ENCODE measurements around the gene DMD. TPM values are rescaled to one million over a fixed set of nuclear protein-coding genes. Genes with fewer than 3 reads are reported as not detected.

The DMD gene
- total RNA-seq, 2 donors from 2014 or later, result 19.6 to 24.9 TPM

DNA sequence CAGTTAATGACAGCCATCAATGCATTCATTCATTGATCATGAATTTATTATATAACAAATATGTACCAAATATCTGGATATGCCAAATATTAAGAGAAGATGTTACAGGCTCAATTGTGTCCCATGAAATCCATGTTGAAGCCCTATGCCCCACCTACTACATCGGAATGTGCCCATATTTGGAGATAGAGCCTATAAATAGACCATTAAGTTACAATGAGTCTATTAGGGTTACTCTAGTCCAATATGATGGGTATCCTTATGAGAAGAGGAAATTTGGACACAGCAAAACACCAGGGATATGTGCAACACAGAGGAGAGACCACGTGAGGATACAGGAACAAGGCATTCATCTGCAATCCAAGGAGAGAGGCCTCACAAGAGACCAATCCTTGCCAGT lies 634.5 kb downstream of the DMD start:
- no peaks in the 10 kb centered on the region for H3K36me3 ChIP-seq (ENCODE audit: control insufficient read depth, insufficient read depth, low read length)
- H3K27me3 Mint-ChIP-seq (ENCODE audit: insufficient read depth), result peaks cover 37% of the 10 kb centered on the region
- no peaks in the 10 kb centered on the region for H3K36me3 Mint-ChIP-seq (ENCODE audit: low read depth)
- H3K27ac Mint-ChIP-seq, result no peak overlapping the region
- H3K4me3 ChIP-seq (ENCODE audit: low read length), result no peak overlapping the region
- no peak overlapping the region for H3K4me3 Mint-ChIP-seq
- peaks cover 7% of the 10 kb centered on the region for H3K27me3 ChIP-seq (ENCODE audit: control insufficient read depth, insufficient read depth, low read length, poor library complexity, severe bottlenecking)
- H3K9ac ChIP-seq (ENCODE audit: extremely low read depth, low read length, poor library complexity, severe bottlenecking), result no peak overlapping the region
- TF ChIP-seq, protein P1, sequence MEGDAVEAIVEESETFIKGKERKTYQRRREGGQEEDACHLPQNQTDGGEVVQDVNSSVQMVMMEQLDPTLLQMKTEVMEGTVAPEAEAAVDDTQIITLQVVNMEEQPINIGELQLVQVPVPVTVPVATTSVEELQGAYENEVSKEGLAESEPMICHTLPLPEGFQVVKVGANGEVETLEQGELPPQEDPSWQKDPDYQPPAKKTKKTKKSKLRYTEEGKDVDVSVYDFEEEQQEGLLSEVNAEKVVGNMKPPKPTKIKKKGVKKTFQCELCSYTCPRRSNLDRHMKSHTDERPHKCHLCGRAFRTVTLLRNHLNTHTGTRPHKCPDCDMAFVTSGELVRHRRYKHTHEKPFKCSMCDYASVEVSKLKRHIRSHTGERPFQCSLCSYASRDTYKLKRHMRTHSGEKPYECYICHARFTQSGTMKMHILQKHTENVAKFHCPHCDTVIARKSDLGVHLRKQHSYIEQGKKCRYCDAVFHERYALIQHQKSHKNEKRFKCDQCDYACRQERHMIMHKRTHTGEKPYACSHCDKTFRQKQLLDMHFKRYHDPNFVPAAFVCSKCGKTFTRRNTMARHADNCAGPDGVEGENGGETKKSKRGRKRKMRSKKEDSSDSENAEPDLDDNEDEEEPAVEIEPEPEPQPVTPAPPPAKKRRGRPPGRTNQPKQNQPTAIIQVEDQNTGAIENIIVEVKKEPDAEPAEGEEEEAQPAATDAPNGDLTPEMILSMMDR (conservative IDR thresholded peaks at IDR 0.05), result no peak
- H3K27ac ChIP-seq (ENCODE audit: low read depth, low read length), result no peak overlapping the region
- H3K9me3 Mint-ChIP-seq, result no peaks in the 10 kb centered on the region
- no peaks in the 10 kb centered on the region for H3K4me1 Mint-ChIP-seq
- no peaks in the 10 kb centered on the region for H3K4me1 ChIP-seq (ENCODE audit: control insufficient read depth, insufficient read depth, low read length)
- 85 to 100% methylated on average over 1 to 2 of the region's 2 CpGs for WGBS, 2 experiments (ENCODE audit: insufficient coverage in 1 of 2, insufficient read length in 1 of 2)
- H3K9me3 ChIP-seq (ENCODE audit: control insufficient read depth, low read length), result no peaks in the 10 kb centered on the region
- DNase-seq, result no peak

DNA sequence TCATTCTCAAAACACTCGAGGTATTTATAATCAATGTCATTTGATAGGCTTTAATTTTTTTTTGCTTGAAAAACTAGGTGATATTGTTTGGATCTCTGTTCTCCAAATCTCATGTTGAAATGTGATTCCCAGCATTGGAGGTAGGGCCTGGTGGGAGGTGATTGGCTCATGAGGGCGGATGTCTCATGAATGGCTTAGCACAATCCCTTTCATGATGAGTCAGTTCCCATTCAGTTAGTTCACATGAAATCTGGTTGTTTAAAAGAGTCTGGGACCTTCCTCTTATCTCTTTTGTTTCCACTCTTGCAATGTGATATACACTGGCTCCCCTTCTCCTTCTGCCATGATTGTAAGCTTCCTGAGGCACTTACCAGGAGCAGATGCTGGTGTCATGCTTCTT lies 638.7 kb downstream of the DMD start:
- H3K27ac ChIP-seq (ENCODE audit: low read depth, low read length), result no peak overlapping the region
- no peaks in the 10 kb centered on the region for H3K4me1 ChIP-seq (ENCODE audit: control insufficient read depth, insufficient read depth, low read length)
- Mint-ChIP-seq H3K36me3 (ENCODE audit: low read depth) (no peaks in the 10 kb centered on the region), H3K4me3 (no peak overlapping the region), H3K27me3 (ENCODE audit: insufficient read depth) (peaks cover 2% of the 10 kb centered on the region), H3K27ac (no peak overlapping the region), H3K9me3 (no peaks in the 10 kb centered on the region), H3K4me1 (no peaks in the 10 kb centered on the region)
- no peaks in the 10 kb centered on the region for H3K36me3 ChIP-seq (ENCODE audit: control insufficient read depth, insufficient read depth, low read length)
- WGBS, 2 experiments (ENCODE audit: insufficient coverage in 1 of 2, insufficient read length in 1 of 2), result 94% methylated on average over 2 of the region's 2 CpGs; no CpG with 5 or more reads in 1 of the 2 experiments
- no peak for DNase-seq
- H3K9ac ChIP-seq (ENCODE audit: extremely low read depth, low read length, poor library complexity, severe bottlenecking), result no peak overlapping the region
- TF ChIP-seq, protein P1 (conservative IDR thresholded peaks at IDR 0.05), result no peak
- H3K27me3 ChIP-seq (ENCODE audit: control insufficient read depth, insufficient read depth, low read length, poor library complexity, severe bottlenecking), result no peaks in the 10 kb centered on the region
- no peaks in the 10 kb centered on the region for H3K9me3 ChIP-seq (ENCODE audit: control insufficient read depth, low read length)
- H3K4me3 ChIP-seq (ENCODE audit: low read length), result no peak overlapping the region

DNA sequence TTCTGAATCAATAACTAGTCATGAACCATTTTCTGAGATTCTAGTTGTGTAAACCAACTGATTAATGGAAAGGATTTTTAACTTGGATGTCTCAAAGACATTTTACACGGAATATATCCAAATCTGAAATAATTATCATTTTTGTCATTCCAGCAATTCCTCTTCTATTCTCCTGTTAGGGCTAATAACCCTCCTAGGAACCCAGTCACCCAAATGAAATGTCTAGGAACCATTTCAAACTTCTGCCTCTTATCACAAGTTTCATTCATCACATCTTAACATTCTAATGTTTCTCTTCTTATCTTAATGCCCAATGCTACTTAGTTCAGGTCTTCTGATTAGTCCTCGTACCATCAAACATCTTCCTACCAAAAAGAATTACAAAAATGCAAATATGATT lies 639.8 kb downstream of the DMD start:
- no peak overlapping the region for H3K4me3 ChIP-seq (ENCODE audit: low read length)
- no peak overlapping the region for H3K27ac ChIP-seq (ENCODE audit: low read depth, low read length)
- H3K27me3 ChIP-seq (ENCODE audit: control insufficient read depth, insufficient read depth, low read length, poor library complexity, severe bottlenecking), result no peaks in the 10 kb centered on the region
- no peaks in the 10 kb centered on the region for H3K36me3 ChIP-seq (ENCODE audit: control insufficient read depth, insufficient read depth, low read length)
- H3K4me1 ChIP-seq (ENCODE audit: control insufficient read depth, insufficient read depth, low read length), result no peaks in the 10 kb centered on the region
- WGBS, 2 experiments (ENCODE audit: insufficient coverage in 1 of 2, insufficient read length in 1 of 2), result 95% methylated on average over 2 of the region's 2 CpGs; no CpG with 5 or more reads in 1 of the 2 experiments
- no peak overlapping the region for H3K27ac Mint-ChIP-seq
- no peaks in the 10 kb centered on the region for H3K36me3 Mint-ChIP-seq (ENCODE audit: low read depth)
- H3K4me1 Mint-ChIP-seq, result peaks cover 1% of the 10 kb centered on the region
- no peaks in the 10 kb centered on the region for H3K9me3 ChIP-seq (ENCODE audit: control insufficient read depth, low read length)
- H3K9me3 Mint-ChIP-seq, result no peaks in the 10 kb centered on the region
- no peak overlapping the region for H3K4me3 Mint-ChIP-seq
- no peak for DNase-seq
- no peak overlapping the region for H3K9ac ChIP-seq (ENCODE audit: extremely low read depth, low read length, poor library complexity, severe bottlenecking)
- TF ChIP-seq, protein P1 (conservative IDR thresholded peaks at IDR 0.05), result no peak
- no peaks in the 10 kb centered on the region for H3K27me3 Mint-ChIP-seq (ENCODE audit: insufficient read depth)
